GM12873 (cell line): Measurements from ENCODE around the gene RALB.

Source experiments
- TF ChIP-seq, protein P1 (sequence below): IDR thresholded peaks from 2 replicates; pipeline ENCODE4 v1.5.1; 2012; ENCODE audit warnings: low read depth, mild to moderate bottlenecking, moderate library complexity, low read length, control low read depth; ENCODE audit not compliant: insufficient read depth; ENCODE audit errors: missing control alignments

Gene RALB

DNA sequence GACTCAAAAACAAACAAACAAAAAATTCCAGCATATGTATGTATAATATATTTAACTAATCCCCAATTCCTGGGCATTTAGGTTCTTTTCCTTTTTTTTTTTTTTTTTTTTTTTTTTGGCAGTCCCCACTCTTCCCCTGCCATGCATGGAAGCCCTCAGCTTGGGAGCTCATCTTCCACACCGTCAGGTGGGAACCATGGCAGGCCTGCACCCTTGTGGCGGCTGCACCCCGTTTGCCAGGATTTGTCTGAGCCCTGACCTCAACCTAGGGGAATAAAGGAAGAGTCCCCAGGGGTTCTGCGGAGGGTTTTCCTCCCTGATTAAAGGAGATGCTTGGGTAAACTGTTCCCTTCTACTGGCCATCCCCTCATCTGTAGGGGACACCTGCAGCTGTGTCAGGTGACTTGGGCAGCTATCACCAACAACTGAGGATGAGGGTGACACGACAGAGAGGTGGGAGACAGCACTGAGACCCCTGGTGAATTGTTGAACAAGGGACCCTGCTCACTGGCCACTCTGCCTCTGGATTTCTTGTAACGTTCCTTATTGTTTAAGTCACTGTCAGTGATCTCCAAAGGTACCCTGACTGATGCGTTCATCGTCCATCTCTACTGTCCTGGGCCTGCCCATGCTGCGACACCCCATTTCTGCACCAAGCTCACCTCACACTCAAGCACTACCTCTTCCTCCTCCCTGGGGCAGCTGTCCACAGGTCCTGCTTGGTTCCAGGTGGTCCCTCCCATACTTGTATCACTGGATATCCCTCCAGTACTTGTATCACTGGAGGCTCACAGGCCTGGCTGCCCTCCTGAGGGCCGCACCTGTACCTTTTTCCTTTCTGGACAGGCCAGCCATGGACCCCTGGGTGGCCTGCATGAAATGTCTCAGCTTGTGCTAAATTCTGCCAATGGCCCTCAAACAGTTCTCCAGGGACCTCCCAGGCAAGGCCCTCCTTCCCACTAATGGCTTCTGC, 44.0 kb upstream of the RALB start:
- TF ChIP-seq, protein P1, sequence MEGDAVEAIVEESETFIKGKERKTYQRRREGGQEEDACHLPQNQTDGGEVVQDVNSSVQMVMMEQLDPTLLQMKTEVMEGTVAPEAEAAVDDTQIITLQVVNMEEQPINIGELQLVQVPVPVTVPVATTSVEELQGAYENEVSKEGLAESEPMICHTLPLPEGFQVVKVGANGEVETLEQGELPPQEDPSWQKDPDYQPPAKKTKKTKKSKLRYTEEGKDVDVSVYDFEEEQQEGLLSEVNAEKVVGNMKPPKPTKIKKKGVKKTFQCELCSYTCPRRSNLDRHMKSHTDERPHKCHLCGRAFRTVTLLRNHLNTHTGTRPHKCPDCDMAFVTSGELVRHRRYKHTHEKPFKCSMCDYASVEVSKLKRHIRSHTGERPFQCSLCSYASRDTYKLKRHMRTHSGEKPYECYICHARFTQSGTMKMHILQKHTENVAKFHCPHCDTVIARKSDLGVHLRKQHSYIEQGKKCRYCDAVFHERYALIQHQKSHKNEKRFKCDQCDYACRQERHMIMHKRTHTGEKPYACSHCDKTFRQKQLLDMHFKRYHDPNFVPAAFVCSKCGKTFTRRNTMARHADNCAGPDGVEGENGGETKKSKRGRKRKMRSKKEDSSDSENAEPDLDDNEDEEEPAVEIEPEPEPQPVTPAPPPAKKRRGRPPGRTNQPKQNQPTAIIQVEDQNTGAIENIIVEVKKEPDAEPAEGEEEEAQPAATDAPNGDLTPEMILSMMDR = no peak

- TF ChIP-seq, protein P1 = no peak
Observed at GRCh38 chr2:120209427-120210269, 43.0 kb upstream of the RALB start.

DNA sequence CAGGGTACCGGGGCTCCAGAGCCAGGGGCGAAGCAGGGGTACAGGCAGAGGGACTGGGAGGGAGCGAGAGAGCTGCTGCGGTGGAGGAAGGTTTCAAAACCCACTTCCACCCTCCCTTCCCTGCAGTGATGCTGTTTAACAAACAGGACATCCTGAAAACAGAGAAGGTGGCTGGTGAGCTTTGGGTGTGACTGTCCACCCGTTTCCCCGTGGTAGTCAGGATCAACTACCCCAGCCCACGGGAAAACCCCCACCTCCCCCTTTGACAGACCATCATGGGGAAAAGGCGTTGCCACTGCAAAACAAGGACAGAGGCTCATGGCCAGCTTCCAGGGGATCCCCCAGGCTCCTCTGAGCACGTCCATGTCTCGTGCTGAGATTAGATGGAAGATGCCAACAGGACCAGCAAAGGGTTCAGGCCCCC, 42.4 kb upstream of the RALB start:
- TF ChIP-seq, protein P1 = no peak

- TF ChIP-seq, protein P1 = no peak
Observed at GRCh38 chr2:120218181-120218580, 34.5 kb upstream of the RALB start.

DNA sequence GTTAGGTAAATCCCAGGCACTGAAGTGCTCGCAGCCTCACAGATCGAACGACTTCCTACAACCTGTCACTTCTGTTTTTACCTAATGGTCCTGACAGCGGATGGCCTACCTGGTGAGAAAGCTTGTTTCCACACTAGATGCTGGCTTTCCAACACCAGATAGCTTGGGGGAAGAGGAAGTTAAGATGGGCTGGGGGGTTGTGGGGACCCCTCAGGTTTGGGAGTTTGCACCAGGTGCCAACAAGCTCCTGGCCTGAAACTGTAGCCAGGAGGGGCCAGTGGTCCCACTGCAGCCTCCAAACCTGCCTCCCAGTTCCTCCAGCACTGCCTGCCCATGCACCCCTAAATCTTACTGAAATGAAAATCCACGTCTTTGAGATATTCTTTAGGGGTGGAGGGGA, 33.4 kb upstream of the RALB start:
- TF ChIP-seq, protein P1 = no peak

DNA sequence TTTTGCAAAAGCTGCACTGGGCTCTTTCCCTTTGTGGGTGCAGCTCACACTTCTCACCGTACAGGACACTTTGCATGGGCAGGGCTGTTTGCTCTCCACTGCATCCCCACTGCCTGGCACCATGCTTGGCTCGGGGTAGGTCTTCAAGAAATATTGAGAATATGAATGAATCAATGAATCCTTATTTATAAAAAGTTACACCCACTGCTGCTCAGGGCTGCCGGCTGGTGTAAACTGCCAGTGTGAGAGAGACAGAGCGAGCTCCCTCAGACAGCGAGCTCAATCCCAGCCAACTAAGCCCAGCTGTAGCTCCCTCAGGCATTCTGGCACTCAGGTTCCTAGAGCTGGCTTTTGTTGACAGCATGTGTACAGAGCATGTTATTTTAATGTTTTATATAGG, 32.9 kb upstream of the RALB start:
- TF ChIP-seq, protein P1 = no peak

DNA sequence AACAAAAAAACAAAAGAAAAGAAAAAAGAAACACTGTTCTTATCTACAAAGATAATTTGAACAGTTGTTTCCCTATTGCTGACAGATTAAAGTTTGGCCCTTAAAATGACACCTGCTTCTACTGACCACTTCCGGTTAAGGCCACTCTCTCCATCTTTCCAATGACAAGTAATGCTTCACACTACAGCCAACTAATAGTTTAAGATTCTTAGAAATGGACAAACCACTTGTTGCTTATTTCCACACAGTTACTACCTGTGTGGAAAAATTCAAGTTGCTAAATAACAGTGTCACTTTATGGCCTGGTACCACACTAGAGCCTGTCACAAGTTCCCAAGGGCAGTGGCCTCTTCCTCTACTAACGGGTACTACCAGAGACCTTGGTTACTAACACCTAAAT, 31.9 kb upstream of the RALB start:
- TF ChIP-seq, protein P1 = no peak
